Effector CD4-positive, alpha-beta T cell (primary cell): ENCODE data around the gene LGALS7.
"Not testable (repeated sequence)": the region's sequence is repeated elsewhere in the genome, so short reads cannot be mapped to it uniquely, and the experiment has no call there.

ENCODE experiments used
- DNase-seq: peaks from one replicate; pipeline ENCODE4 v3.0.0-alpha.2; 2020

LGALS7 gene

GRCh38 chr19:38799104-38799503 lies 25.8 kb upstream of the LGALS7 start:
- DNase-seq, result no peak

- DNase-seq, result not testable (repeated sequence)
These were observed 24.5 kb upstream of the LGALS7 start for GRCh38 chr19:38797781-38798180.

- no peak for DNase-seq
These were observed 22.8 kb upstream of the LGALS7 start for GRCh38 chr19:38796154-38796553.

GRCh38 chr19:38795549-38795948 lies 22.2 kb upstream of the LGALS7 start:
- no peak for DNase-seq

DNA sequence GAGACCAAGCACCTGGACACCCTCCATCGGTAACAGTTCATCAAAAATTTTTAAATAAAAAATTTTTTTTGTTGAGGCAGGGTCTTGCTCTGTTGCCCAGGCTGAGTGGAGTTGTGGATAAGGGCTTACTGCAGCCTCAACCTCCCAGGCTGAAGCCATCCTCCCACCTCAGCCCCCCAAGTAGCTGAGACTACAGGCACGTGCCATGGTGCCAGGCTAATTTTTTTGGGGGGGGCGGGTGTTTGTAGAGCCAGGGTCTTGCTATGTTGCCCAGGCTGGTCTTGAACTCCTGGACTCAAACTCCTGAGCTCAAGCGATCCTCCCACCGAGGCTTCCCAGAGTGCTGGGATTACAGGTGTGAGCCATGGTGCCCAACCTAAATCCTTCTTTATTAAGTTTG lies 20.4 kb upstream of the LGALS7 start:
- DNase-seq, result no peak

DNA sequence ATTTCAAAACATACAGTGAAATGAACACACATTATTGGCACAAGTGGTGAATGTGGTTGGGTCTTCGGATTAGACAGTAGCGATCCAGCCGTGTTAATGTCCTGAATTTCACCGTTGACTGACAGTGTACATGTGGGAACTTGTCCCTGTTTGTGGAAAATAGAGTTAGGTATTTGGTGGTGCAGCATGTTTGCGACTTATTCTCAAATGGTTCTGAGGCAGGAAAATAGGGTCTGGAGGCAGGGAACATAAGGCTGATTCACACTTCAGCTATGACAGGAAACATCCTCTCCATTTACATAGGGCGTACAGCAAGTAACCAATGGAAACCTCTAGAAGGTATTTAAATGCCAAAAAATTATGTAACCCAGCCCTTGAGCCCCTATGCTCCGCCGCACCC lies 19.9 kb upstream of the LGALS7 start:
- no peak for DNase-seq

DNA sequence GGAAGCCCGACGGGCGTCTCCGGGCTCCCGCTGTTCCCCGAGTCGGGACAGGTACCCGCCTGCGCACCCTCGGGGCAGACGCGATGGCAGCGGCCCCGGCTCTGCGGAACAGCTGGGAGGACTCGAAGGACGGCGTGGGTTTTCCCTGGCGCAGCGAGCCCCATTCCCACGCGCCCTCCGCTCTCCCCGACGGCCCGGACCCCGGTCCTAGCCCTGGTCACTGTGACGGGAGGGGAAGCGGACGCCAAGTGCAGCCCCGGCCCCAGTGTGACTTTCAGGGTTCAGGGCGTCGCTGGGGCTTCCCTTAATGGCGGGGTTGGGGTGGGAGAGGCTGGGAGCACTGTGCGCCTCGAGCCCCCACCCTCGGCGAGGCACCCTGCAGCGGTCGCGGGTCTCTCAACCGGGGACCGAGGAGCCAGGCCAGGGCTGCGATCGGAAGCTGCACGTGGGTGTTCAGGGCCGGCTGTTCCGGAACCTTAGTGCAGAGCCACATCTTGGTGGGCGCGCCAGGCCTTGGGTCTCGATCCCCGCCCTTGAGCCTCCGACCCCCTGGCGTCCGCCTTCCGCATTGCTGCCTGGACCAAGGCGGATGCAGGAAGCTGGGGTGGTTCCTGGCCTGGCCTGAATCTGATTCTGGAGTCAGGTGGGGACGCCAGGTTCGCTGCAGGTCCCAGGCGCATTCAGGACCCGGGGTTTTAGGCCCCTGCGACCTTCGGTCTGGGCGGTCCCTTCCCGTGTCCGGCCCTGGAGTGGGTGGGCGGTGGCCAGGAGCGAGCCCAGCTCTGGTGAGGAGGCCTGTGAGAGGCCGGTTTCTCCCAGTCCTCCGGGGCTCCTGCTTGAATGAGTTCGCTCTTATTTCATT lies 19.2 kb upstream of the LGALS7 start:
- no peak for DNase-seq

DNA sequence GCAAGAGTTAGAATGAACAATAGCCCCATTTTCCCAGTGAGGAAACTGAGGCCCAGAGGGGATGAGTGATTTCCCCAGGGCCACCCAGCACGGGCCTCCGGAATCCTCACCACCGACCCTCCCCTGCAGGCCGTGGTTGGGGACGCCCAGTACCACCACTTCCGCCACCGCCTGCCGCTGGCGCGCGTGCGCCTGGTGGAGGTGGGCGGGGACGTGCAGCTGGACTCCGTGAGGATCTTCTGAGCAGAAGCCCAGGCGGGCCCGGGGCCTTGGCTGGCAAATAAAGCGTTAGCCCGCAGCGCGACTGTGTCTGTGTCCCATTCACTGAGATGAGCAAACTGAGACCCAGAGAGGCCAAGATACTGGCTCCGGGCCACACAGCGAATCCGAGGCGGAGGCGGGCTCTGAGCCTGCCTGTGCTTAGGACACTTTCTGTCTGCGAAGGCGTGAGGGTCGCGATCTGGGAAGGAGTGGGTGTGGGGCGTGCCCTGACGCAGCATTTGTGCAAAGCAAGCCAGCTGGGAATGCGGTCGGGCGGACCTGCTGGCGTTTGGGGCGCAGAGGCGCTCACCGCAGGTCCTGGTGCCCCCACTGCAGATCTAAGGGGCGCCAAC lies 18.2 kb upstream of the LGALS7 start:
- not testable (repeated sequence) for DNase-seq

DNA sequence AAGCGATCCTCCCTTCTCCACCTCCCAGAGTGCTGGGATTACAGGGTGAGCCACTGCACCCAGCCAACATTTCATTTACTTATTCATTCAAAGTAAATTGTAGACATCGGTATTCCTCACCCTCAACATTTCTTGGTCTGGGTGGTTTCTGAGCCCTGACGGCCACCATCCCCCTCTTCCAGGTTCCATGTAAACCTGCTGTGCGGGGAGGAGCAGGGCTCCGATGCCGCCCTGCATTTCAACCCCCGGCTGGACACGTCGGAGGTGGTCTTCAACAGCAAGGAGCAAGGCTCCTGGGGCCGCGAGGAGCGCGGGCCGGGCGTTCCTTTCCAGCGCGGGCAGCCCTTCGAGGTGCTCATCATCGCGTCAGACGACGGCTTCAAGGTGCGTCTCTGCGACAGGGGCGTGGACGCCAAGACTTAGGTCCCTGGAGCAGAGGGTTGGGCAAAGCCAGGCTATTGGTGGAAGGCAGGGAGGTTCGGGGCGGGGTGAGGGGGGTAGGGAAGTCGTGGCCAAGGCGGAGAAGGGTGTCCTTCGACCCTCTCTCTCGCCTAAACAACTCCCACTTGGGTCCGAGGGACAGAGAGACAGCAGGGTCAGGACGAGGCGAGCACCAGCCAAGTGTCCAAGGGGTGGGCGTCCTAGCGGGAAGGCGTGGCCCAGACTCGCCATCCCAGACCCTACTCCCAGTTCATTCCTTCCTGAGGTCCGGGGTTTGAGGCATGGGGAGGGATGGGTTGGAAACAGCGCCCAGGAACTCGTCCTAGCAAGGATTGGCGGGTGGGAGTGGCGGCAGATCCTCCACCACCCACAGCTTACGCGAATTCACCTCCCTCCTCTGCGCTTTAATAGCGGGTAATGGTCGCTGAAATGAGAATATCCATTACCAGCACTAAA lies 17.4 kb upstream of the LGALS7 start:
- not testable (repeated sequence) for DNase-seq

GRCh38 chr19:38788478-38789243 lies 15.3 kb upstream of the LGALS7 start, which contains the start of gene LGALS7B:
Gene LGALS7B, plus strand, starts transcription at chr19:38789200. Its CDS starts 27 bp downstream, at chr19:38789227.
- DNase-seq, result no peak

- DNase-seq, result no peak
These were observed 13.4 kb upstream of the LGALS7 start for GRCh38 chr19:38786572-38787265.

DNA sequence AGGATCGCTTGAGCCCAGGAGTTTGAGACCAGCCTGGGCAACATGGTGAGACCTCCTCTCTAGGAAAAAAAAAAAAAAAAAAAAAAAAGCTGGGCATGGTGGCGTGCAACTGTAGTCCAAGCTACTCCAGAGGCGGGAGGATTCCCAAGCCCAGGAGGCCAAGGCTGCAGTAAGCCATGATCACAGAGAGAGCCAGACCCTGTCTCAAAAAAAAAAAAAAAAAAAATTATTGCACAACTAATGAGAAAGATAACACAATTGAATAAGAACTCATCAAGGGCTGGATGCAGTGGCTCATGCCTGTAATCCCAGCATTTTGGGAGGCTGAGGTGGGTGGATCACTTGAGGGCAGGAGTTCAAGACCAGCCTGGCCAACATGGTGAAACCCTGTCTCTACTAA lies 12.7 kb upstream of the LGALS7 start:
- DNase-seq, result not testable (repeated sequence)

GRCh38 chr19:38785187-38785699 lies 11.9 kb upstream of the LGALS7 start:
- no peak for DNase-seq

GRCh38 chr19:38784224-38784623 lies 10.9 kb upstream of the LGALS7 start:
- DNase-seq, result no peak

- not testable (repeated sequence) for DNase-seq
These were observed 8.9 kb upstream of the LGALS7 start for GRCh38 chr19:38782212-38782611.

- no peak for DNase-seq
These were observed 7.7 kb upstream of the LGALS7 start for GRCh38 chr19:38781058-38781457.

DNA sequence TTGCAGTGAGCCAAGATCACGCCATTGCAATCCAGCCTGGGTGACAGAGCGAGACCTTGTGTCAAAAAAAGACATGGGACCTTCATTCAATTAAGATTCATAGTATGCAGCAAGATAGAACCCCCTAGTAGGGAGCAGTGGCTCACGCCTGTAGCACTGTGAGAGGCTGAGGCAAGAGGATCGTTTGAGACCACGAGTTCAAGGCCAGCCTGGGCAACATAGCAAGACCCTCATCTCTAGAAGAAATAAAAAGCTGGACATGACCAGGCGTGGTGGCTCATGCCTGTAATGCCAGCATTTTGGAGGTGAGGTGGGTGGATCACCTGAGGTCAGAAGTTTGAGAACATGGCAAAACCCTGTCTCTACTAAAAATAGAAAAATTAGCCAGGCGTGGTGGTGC lies 7.1 kb upstream of the LGALS7 start:
- no peak for DNase-seq

DNA sequence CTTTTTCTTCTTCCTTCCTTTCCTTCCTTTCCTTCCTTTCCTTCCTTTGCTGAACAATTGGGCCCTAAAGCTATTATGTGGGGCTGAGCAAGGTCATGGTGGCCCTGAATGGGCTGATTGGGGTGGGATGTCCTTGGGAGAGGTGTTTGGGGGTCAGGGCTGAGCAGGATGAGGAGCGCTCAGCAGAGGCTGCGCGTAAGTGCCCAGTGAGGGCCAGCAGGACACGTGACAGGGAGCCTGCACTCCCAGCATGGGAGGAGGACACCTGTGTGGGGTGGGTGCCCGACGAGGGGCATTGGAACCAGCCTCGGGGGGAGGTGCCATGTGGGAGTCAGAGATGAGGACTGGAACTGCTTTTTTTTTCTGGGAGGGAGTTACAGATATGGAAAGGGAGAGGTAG lies 5.4 kb upstream of the LGALS7 start:
- no peak for DNase-seq

- DNase-seq, result no peak
These were observed 1.0 kb upstream of the LGALS7 start for GRCh38 chr19:38774181-38774950.

GRCh38 chr19:38771569-38771968 lies 1.7 kb downstream of the LGALS7 start:
- DNase-seq, result not testable (repeated sequence)

GRCh38 chr19:38770949-38771275 lies 2.4 kb downstream of the LGALS7 start:
- DNase-seq, result not testable (repeated sequence)
